ENCODE measurements around the gene KCTD20.

The KCTD20 gene

GRCh38 chr6:36506611-36507010 is 63.8 kb downstream of the KCTD20 start:
- Histone ChIP-seq H3K36me3 (replicated peaks; ENCODE audit: low read depth, low read length) (peaks cover 17% of the 10 kb centered on the region), H3K9me3 (ENCODE audit: insufficient read depth, low read length) (no peaks in the 10 kb centered on the region), H3K79me2 (ENCODE audit: low read length) (no peaks in the 10 kb centered on the region), H3K4me2 (ENCODE audit: low read length) (no peak overlapping the region), H3K4me1 (ENCODE audit: low read length) (no peaks in the 10 kb centered on the region), H3K4me3 (ENCODE audit: low read length) (no peak overlapping the region), H2AFZ (ENCODE audit: low read depth, low read length) (no peak overlapping the region), H3K27me3 (ENCODE audit: low read depth, low read length) (no peaks in the 10 kb centered on the region), H3K27ac (ENCODE audit: low read length) (no peak overlapping the region), H3K9ac (ENCODE audit: low read length) (no peak overlapping the region), H4K20me1 (ENCODE audit: insufficient read depth, low read length) (no peaks in the 10 kb centered on the region)
- TF ChIP-seq CTCF (IDR thresholded peaks at IDR 0.05; ENCODE audit: low read depth, low read length) (no peak), EZH2phosphoT487 (IDR thresholded peaks at IDR 0.05; ENCODE audit: low read depth) (no peak)

GRCh38 chr6:36508532-36508931 is 65.7 kb downstream of the KCTD20 start:
- Histone ChIP-seq H3K36me3 (replicated peaks; ENCODE audit: low read depth, low read length) (peaks cover 23% of the 10 kb centered on the region), H2AFZ (ENCODE audit: low read depth, low read length) (no peak overlapping the region), H3K4me2 (ENCODE audit: low read length) (no peak overlapping the region), H3K4me3 (ENCODE audit: low read length) (no peak overlapping the region), H3K27me3 (ENCODE audit: low read depth, low read length) (no peaks in the 10 kb centered on the region), H4K20me1 (ENCODE audit: insufficient read depth, low read length) (no peaks in the 10 kb centered on the region), H3K27ac (ENCODE audit: low read length) (no peak overlapping the region), H3K4me1 (ENCODE audit: low read length) (no peaks in the 10 kb centered on the region), H3K79me2 (ENCODE audit: low read length) (no peaks in the 10 kb centered on the region), H3K9ac (ENCODE audit: low read length) (no peak overlapping the region), H3K9me3 (ENCODE audit: insufficient read depth, low read length) (no peaks in the 10 kb centered on the region)
- TF ChIP-seq CTCF (IDR thresholded peaks at IDR 0.05; ENCODE audit: low read depth, low read length) (no peak), EZH2phosphoT487 (IDR thresholded peaks at IDR 0.05; ENCODE audit: low read depth) (no peak)

- Histone ChIP-seq H2AFZ (ENCODE audit: low read depth, low read length) (no peak overlapping the region), H3K4me3 (ENCODE audit: low read length) (no peak overlapping the region), H3K4me2 (ENCODE audit: low read length) (no peak overlapping the region), H3K79me2 (ENCODE audit: low read length) (no peaks in the 10 kb centered on the region), H4K20me1 (ENCODE audit: insufficient read depth, low read length) (no peaks in the 10 kb centered on the region), H3K9me3 (ENCODE audit: insufficient read depth, low read length) (no peaks in the 10 kb centered on the region), H3K4me1 (ENCODE audit: low read length) (no peaks in the 10 kb centered on the region), H3K27me3 (ENCODE audit: low read depth, low read length) (no peaks in the 10 kb centered on the region), H3K36me3 (replicated peaks; ENCODE audit: low read depth, low read length) (peaks cover 26% of the 10 kb centered on the region), H3K27ac (ENCODE audit: low read length) (no peak overlapping the region), H3K9ac (ENCODE audit: low read length) (no peak overlapping the region)
- TF ChIP-seq CTCF (IDR thresholded peaks at IDR 0.05; ENCODE audit: low read depth, low read length) (no peak), EZH2phosphoT487 (IDR thresholded peaks at IDR 0.05; ENCODE audit: low read depth) (no peak)
These were observed 67.6 kb downstream of the KCTD20 start for GRCh38 chr6:36510365-36510764.

- Histone ChIP-seq H2AFZ (ENCODE audit: low read depth, low read length) (no peak overlapping the region), H3K9ac (ENCODE audit: low read length) (no peak overlapping the region), H3K27me3 (ENCODE audit: low read depth, low read length) (no peaks in the 10 kb centered on the region), H3K79me2 (ENCODE audit: low read length) (no peaks in the 10 kb centered on the region), H3K4me1 (ENCODE audit: low read length) (no peaks in the 10 kb centered on the region), H4K20me1 (ENCODE audit: insufficient read depth, low read length) (no peaks in the 10 kb centered on the region), H3K27ac (ENCODE audit: low read length) (no peak overlapping the region), H3K9me3 (ENCODE audit: insufficient read depth, low read length) (no peaks in the 10 kb centered on the region), H3K4me2 (ENCODE audit: low read length) (no peak overlapping the region), H3K36me3 (replicated peaks; ENCODE audit: low read depth, low read length) (peaks cover 27% of the 10 kb centered on the region), H3K4me3 (ENCODE audit: low read length) (no peak overlapping the region)
- TF ChIP-seq EZH2phosphoT487 (IDR thresholded peaks at IDR 0.05; ENCODE audit: low read depth) (no peak), CTCF (IDR thresholded peaks at IDR 0.05; ENCODE audit: low read depth, low read length) (no peak)
These were observed 72.0 kb downstream of the KCTD20 start for GRCh38 chr6:36514554-36515456.

Data from OCI-LY3 (cell line).